ENCODE results near the gene PLD2.

Gene PLD2

DNA sequence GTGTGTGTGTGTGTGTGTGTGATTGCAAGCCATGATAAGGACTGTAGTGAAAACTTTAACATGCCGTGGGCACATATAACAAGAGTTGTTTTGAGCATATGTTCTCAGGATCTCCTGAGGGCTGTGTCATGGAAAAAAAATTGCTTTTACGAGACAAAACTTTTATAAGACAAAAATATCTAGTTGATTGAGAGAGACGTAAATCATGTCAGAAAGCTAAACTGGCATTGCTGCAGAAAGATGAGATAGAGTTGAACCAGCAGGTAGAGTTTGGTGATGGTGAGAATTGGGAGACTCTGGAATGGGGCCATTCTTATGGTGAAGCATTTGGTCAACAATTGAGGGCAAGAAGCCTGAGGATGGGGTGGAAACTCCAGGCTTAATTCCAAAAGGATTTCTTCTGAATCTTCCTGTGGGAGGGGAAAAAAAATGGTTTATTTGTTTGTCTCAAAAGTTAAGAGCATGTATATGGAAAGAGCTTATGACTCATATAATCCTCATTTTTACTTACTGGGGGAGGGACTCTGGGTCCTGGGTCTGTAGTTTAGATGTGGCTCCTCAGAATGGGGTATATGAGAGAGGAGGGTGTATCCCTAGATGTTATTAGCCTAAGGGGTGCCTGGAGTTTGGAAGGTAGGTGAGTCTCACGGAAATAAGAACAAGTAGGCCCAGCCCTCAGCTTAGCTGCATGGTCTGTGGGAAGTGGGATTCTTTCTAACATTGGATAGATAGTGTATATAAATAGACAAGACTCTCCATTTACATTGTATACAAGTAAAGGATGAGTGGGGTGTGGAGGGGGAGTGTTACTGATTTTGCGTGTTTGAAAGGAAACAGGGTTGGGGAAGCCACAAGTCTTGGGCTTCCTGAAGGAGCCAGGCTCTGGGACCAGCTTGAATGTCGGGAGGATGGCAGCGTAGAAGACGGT, 33.3 kb downstream of the PLD2 start:
- no peak overlapping the region for H3K27ac ChIP-seq (ENCODE audit: low read length)
- no peak overlapping the region for H3K4me3 ChIP-seq (ENCODE audit: low read length)
- H3K36me3 ChIP-seq (ENCODE audit: control insufficient read depth, low read depth, low read length), result no peaks in the 10 kb centered on the region
- no peaks in the 10 kb centered on the region for H3K9me3 ChIP-seq (ENCODE audit: control insufficient read depth, low read depth, low read length)
- H3K9ac ChIP-seq (ENCODE audit: low read length), result no peak overlapping the region
- H3K27me3 ChIP-seq (ENCODE audit: control insufficient read depth, insufficient read depth, low read length), result no peaks in the 10 kb centered on the region
- no peaks in the 10 kb centered on the region for H3K4me1 ChIP-seq (ENCODE audit: control insufficient read depth, low read depth, low read length)

DNA sequence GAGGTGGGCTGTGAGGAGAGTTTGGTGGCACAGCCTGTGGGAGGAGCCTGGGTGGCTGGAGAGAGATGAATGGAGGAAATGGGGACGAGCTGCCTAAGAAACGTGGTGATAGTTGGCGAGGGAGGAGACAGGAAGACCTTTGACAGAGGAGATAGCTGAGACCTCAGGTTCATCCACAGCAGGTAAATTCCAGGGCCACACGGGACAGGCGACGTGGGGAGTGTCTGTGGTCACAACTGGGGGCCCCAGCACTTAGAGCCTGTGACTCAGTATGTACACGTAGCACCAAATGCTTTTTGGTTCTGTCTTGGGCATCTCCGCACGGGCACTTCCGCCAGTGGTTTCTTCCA, 33.9 kb downstream of the PLD2 start:
- Histone ChIP-seq H3K4me1 (ENCODE audit: control insufficient read depth, low read depth, low read length) (no peaks in the 10 kb centered on the region), H3K27ac (ENCODE audit: low read length) (no peak overlapping the region), H3K4me3 (ENCODE audit: low read length) (no peak overlapping the region), H3K9me3 (ENCODE audit: control insufficient read depth, low read depth, low read length) (no peaks in the 10 kb centered on the region), H3K9ac (ENCODE audit: low read length) (no peak overlapping the region), H3K27me3 (ENCODE audit: control insufficient read depth, insufficient read depth, low read length) (no peaks in the 10 kb centered on the region), H3K36me3 (ENCODE audit: control insufficient read depth, low read depth, low read length) (no peaks in the 10 kb centered on the region)

DNA sequence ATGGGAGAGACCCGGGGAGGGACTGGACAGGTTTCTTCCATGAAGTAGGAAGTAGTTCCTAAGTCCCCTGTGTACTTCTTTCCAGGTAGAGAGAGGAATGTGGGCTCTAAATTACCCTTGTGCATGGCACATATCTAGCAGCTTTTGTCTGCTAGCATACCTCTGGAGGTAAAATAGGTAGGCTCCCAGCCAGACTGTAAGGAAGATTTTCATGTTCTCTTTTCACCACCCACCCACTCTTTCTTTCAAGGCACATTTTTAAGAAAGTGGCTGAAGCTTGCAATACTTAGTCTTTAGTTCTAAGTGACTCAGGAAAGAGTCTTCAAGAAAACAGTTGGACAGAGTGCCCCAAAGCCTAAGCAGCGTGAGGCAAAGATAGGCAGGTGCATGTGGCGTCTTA, 35.4 kb downstream of the PLD2 start:
- no peak overlapping the region for H3K27ac ChIP-seq (ENCODE audit: low read length)
- H3K4me1 ChIP-seq (ENCODE audit: control insufficient read depth, low read depth, low read length), result no peaks in the 10 kb centered on the region
- no peak overlapping the region for H3K9ac ChIP-seq (ENCODE audit: low read length)
- H3K36me3 ChIP-seq (ENCODE audit: control insufficient read depth, low read depth, low read length), result no peaks in the 10 kb centered on the region
- no peak overlapping the region for H3K4me3 ChIP-seq (ENCODE audit: low read length)
- no peaks in the 10 kb centered on the region for H3K27me3 ChIP-seq (ENCODE audit: control insufficient read depth, insufficient read depth, low read length)
- no peaks in the 10 kb centered on the region for H3K9me3 ChIP-seq (ENCODE audit: control insufficient read depth, low read depth, low read length)

DNA sequence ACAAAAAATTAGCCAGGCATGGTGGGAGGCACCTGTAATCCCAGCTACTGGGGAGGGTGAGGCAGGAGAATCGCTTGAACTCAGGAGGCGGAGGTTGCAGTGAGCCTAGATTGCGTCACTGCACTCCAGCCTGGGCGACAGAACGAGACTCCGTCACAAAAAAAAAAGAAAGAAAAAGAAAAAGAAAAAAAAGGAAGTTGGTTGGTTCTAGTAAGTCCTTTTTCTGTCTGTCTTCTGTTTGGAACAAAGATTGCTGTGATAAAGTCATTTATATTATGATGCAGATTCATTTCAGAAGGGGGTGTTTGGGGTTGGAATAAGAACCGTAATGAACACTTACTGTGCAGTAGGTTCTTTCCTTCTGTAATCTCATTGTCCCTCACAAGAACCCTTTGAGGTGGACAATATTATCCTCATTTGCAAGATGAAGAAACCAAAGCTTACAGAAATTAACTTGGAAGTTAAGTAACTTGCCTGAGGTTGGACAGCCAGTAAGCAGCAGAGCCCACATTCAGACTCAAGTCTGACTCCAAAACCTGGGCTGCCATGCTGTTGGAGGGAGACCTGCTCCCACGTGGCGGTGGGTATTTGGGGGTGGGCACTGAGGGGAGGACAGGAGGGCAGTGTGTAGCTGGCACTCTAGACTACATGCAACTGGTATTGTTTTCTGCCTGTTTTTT, 36.5 kb downstream of the PLD2 start:
- Histone ChIP-seq H3K4me1 (ENCODE audit: control insufficient read depth, low read depth, low read length) (no peaks in the 10 kb centered on the region), H3K36me3 (ENCODE audit: control insufficient read depth, low read depth, low read length) (no peaks in the 10 kb centered on the region), H3K9ac (ENCODE audit: low read length) (no peak overlapping the region), H3K27me3 (ENCODE audit: control insufficient read depth, insufficient read depth, low read length) (no peaks in the 10 kb centered on the region), H3K4me3 (ENCODE audit: low read length) (no peak overlapping the region), H3K9me3 (ENCODE audit: control insufficient read depth, low read depth, low read length) (no peaks in the 10 kb centered on the region), H3K27ac (ENCODE audit: low read length) (no peak overlapping the region)

DNA sequence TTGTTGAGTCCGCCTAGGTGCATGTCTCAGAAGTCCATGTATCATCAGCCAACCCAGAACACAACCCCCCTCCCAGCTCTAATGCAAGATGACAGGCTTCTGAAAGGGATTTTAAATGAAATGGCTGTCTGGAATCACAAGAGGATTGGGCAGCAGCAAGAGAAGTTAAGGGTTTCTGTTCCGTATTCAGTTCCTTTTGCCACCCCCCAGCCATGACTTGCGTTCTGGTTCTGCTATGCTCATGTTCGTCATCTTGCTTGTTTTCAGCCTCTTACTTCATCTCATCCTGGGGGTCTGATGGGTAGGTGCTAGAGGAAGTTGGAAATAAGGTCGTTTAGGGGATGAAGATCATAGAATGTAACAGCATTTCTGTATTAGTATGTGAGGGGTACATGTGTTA, 38.2 kb downstream of the PLD2 start:
- Histone ChIP-seq H3K4me3 (ENCODE audit: low read length) (no peak overlapping the region), H3K4me1 (ENCODE audit: control insufficient read depth, low read depth, low read length) (peaks cover 9% of the 10 kb centered on the region), H3K36me3 (ENCODE audit: control insufficient read depth, low read depth, low read length) (no peaks in the 10 kb centered on the region), H3K9me3 (ENCODE audit: control insufficient read depth, low read depth, low read length) (no peaks in the 10 kb centered on the region), H3K27ac (ENCODE audit: low read length) (no peak overlapping the region), H3K9ac (ENCODE audit: low read length) (no peak overlapping the region), H3K27me3 (ENCODE audit: control insufficient read depth, insufficient read depth, low read length) (no peaks in the 10 kb centered on the region)

DNA sequence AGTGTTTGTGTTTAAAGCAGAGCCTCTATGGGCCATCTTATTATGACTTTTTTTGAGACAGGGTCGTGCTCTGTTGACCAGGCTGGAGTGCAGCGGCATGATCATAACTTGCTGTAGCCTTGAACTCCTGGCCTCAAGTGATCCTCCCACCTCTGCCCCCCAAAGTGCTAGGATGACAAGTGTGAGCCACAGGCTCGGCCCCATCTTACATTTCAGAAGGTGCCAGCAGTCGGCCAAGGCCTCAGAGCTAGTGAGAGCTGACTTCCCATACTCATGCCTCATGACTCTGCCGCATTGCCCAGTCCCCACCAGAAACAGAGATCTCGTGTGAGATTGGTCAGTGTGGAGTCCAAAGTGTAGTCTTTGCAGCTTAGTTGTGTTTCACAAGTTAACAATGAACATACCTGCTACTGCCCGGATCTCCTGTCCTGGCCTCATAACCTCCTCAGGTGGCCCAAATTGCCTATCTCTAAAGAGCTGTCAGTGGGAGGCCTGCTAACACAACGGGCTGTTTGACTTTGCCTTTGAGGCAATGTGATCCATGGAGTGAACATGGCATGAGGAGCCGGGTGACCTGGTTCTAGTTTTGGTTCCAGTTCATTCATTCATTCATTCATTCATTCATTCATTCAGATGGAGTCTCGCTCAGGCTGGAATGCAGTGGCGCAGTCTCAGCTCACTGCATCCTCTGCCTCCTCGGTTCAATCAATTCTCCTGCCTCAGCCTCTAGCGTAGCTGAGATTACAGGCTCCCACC, 39.9 kb downstream of the PLD2 start:
- Histone ChIP-seq H3K9me3 (ENCODE audit: control insufficient read depth, low read depth, low read length) (no peaks in the 10 kb centered on the region), H3K9ac (ENCODE audit: low read length) (no peak overlapping the region), H3K27me3 (ENCODE audit: control insufficient read depth, insufficient read depth, low read length) (no peaks in the 10 kb centered on the region), H3K27ac (ENCODE audit: low read length) (no peak overlapping the region), H3K36me3 (ENCODE audit: control insufficient read depth, low read depth, low read length) (no peaks in the 10 kb centered on the region), H3K4me3 (ENCODE audit: low read length) (no peak overlapping the region), H3K4me1 (ENCODE audit: control insufficient read depth, low read depth, low read length) (peaks cover 9% of the 10 kb centered on the region)

DNA sequence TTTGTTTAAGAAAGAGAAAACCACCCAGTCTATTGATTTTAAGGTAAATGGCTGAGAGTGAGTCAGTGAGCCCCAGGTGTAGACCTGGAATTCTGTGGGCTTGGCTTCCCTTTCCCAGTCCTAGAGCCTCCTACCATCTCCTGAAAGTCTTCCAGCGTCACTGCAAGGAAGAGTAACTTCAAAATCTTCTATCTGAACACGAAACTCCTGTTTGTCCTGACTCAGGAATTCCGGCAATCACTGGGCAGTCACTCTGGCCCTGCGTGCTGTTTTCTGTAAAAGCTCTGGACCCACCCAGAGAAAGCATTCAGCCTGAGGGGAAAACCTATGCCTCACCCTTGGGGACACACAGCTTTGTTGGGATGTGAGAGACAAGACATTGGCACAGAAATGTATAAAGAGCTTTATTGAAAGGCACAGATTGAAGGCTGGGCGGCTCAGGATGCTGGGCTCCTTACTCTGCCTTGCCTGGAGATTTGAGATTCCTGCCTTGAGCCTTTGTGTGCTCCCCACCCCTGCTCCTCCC, 42.1 kb downstream of the PLD2 start:
- no peak overlapping the region for H3K27ac ChIP-seq (ENCODE audit: low read length)
- H3K36me3 ChIP-seq (ENCODE audit: control insufficient read depth, low read depth, low read length), result no peaks in the 10 kb centered on the region
- no peaks in the 10 kb centered on the region for H3K9me3 ChIP-seq (ENCODE audit: control insufficient read depth, low read depth, low read length)
- no peak overlapping the region for H3K4me3 ChIP-seq (ENCODE audit: low read length)
- no peak overlapping the region for H3K9ac ChIP-seq (ENCODE audit: low read length)
- H3K27me3 ChIP-seq (ENCODE audit: control insufficient read depth, insufficient read depth, low read length), result no peaks in the 10 kb centered on the region
- peaks cover 17% of the 10 kb centered on the region for H3K4me1 ChIP-seq (ENCODE audit: control insufficient read depth, low read depth, low read length)

DNA sequence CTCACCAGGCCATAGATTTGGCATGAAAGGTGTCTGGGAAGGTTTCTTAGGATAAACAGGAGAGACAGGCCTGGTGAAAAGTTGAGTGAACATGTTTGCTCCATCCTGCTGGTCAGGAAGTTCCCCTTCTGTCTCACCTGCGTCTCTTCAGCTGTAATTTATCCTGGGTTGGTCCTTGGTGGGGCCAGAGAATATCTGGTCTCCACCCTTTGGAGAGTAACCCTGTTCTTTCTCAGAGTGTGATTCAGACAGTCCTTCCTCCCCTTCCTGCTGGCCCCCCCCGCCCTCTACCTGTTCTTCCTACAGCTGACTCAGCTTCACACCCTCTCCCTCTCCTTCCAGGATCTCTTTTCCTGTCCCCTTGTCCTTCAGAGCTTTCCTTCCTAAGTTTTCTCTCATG, 43.3 kb downstream of the PLD2 start:
- Histone ChIP-seq H3K9me3 (ENCODE audit: control insufficient read depth, low read depth, low read length) (no peaks in the 10 kb centered on the region), H3K27ac (ENCODE audit: low read length) (no peak overlapping the region), H3K9ac (ENCODE audit: low read length) (no peak overlapping the region), H3K4me3 (ENCODE audit: low read length) (no peak overlapping the region), H3K36me3 (ENCODE audit: control insufficient read depth, low read depth, low read length) (no peaks in the 10 kb centered on the region), H3K27me3 (ENCODE audit: control insufficient read depth, insufficient read depth, low read length) (no peaks in the 10 kb centered on the region), H3K4me1 (ENCODE audit: control insufficient read depth, low read depth, low read length) (peaks cover 21% of the 10 kb centered on the region)

DNA sequence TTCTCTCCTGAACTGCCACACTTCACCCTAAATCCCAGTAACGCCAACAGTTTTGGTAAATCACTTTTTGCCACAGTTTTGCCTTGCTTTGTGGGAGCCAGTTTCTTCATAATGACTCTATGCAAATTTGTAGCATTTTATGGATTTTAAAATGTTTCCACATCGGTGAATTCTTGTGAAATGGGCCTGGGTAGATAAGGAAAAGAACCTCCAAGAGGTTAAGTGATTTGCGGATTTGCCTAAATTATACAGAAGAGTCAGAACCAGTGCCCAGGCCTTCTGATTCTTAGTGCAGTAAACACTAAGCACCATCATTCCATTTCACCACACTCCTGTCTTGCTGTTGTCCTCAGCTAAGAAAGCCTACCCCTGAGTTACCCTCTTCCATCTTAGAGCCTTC, 44.1 kb downstream of the PLD2 start:
- Histone ChIP-seq H3K27me3 (ENCODE audit: control insufficient read depth, insufficient read depth, low read length) (no peaks in the 10 kb centered on the region), H3K27ac (ENCODE audit: low read length) (no peak overlapping the region), H3K9me3 (ENCODE audit: control insufficient read depth, low read depth, low read length) (no peaks in the 10 kb centered on the region), H3K9ac (ENCODE audit: low read length) (no peak overlapping the region), H3K36me3 (ENCODE audit: control insufficient read depth, low read depth, low read length) (no peaks in the 10 kb centered on the region), H3K4me1 (ENCODE audit: control insufficient read depth, low read depth, low read length) (peaks cover 21% of the 10 kb centered on the region), H3K4me3 (ENCODE audit: low read length) (no peak overlapping the region)

DNA sequence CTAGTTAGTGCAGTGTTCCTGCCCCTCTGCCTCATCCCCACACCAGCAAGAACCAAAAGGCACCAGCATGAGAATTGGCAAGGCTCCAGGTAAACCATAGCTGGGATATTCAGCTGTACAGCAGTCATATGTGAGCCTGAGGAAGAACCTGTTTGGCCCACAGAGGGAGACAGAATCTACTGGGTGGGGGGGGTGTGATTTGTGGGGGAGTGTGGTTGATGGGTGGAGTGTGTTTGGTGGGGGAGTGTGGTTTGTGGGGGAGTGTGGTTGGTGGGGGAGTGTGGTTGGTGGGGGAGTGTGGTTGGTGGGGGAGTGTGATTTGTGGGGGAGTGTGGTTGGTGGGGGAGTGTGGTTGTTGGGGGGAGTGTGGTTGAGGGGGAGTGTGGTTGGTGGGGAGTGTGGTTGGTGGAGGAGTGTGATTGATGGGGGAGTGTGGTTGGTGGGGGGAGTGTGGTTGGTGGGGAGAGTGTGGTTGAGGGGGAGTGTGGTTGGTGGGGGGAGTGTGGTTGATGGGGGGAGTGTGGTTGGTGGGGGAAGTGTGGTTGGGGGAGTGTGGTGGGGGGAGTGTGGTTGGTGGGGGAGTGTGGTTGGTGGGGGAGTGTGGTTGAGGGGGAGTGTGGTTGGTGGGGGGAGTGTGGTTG, 45.7 kb downstream of the PLD2 start:
- H3K36me3 ChIP-seq (ENCODE audit: control insufficient read depth, low read depth, low read length), result no peaks in the 10 kb centered on the region
- H3K9ac ChIP-seq (ENCODE audit: low read length), result no peak overlapping the region
- H3K4me1 ChIP-seq (ENCODE audit: control insufficient read depth, low read depth, low read length), result peaks cover 24% of the 10 kb centered on the region
- H3K27me3 ChIP-seq (ENCODE audit: control insufficient read depth, insufficient read depth, low read length), result no peaks in the 10 kb centered on the region
- H3K27ac ChIP-seq (ENCODE audit: low read length), result no peak overlapping the region
- H3K9me3 ChIP-seq (ENCODE audit: control insufficient read depth, low read depth, low read length), result no peaks in the 10 kb centered on the region
- no peak overlapping the region for H3K4me3 ChIP-seq (ENCODE audit: low read length)

DNA sequence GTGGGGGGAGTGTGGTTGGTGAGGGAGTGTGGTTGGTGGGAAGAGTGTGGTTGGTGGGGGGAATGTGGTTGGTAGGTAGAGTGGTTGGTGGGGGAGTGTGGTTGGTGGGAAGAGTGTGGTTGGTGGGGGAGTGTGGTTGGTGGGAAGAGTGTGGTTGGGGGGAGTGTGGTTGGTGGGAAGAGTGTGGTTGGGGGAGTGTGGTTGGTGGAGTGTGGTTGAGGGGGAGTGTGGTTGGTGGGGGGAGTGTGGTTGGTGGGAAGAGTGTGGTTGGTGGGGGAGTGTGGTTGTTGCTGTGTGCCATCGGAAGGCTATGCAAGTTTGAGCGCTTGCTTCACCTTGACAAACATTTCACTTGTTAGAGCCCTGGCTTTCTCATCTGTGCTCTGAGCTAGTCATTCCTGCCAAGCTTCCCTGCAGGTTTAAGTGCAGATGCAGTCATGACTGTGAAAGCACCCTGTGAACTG, 46.3 kb downstream of the PLD2 start:
- Histone ChIP-seq H3K9ac (ENCODE audit: low read length) (no peak overlapping the region), H3K27ac (ENCODE audit: low read length) (no peak overlapping the region), H3K4me1 (ENCODE audit: control insufficient read depth, low read depth, low read length) (peaks cover 28% of the 10 kb centered on the region), H3K9me3 (ENCODE audit: control insufficient read depth, low read depth, low read length) (no peaks in the 10 kb centered on the region), H3K27me3 (ENCODE audit: control insufficient read depth, insufficient read depth, low read length) (no peaks in the 10 kb centered on the region), H3K4me3 (ENCODE audit: low read length) (no peak overlapping the region), H3K36me3 (ENCODE audit: control insufficient read depth, low read depth, low read length) (no peaks in the 10 kb centered on the region)

All from iPS-18a (cell line).